Measurements from ENCODE around the gene GET3. TPM values are rescaled to one million over a fixed set of nuclear protein-coding genes. Genes with fewer than 3 reads are reported as not detected.
"Not testable (repeated sequence)": the region's sequence is repeated elsewhere in the genome, so short reads cannot be mapped to it uniquely, and the experiment has no call there.

Gene GET3
- total RNA-seq: 10 to 100 TPM; 46.4 to 56.9 TPM

DNA sequence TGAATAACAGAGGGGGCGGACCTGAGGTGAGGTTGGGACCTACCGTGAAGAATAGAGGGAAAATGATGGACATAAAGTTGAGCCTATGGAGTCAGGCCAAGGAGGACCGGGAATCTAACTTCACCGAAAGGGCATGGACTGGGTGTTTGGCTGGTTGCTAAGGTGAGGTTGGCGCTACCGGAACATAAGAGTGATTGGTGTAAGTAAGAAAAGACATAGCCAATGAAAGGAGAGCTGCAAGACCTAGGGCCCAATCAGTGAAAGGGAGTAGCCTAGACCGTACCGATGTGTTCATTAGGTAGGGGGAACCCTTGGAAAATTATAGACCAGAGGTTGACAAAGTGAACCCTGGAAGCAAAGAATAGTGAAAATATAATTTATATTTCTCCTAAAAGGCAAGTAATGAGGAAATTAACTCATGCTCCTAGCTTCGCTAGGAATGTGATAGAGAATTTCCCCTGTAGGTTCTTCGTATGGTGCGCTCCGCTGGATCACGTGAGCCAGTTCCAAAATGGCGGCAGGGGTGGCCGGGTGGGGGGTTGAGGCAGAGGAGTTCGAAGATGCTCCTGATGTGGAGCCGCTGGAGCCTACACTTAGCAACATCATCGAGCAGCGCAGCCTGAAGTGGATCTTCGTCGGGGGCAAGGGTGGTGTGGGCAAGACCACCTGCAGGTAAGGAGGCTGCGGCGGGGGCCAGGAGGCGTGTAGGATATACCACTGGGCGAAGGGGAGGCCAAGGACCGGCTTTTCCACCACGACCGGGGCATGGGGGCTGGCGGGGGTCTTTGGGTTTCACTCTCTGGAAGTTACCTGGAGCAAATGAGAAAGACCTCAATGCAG lies at the start of gene GET3:
Gene GET3, plus strand, starts transcription at position 503 of the 840 bp plus-strand sequence. Its CDS starts 9 bp downstream, at position 512.
- Mint-ChIP-seq H3K36me3 (peaks cover 25 to 27% of the 10 kb centered on the region in 2 donors), H3K9me3 (no peaks in the 10 kb centered on the region), H3K27ac (peak within 1 kb of the TSS; percentile 92 to 100)
- DNase-seq (ENCODE audit: low spot score in 2 of 2) (peak; percentile 78 to 91), ATAC-seq (peak; percentile 88 to 89)

DNA sequence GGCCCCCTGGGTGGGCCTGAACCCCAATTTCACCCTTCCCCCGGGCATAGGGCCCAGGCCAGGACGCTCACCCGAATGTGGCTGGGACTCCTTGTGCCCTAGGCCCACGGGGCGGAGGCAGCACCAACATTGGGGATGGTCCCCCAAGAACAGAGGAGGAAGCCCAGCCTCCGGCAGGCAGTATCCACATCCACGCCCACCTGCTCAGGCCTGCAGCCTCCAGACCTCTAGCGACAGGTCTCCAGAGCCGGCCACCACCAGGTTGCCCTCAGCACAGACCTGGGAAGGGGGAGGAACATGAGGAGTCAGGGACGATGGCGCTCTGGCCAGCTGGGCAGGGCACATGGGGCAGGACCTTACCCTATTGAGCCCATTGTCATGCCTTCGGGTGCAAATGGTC lies 48.3 kb upstream of the GET3 start:
- Mint-ChIP-seq H3K36me3 (no peaks in the 10 kb centered on the region), H3K9me3 (no peaks in the 10 kb centered on the region), H3K27ac (peak overlapping the region in 1 of 2 donors; percentile 64)
- ATAC-seq: no peak
- DNase-seq (ENCODE audit: low spot score in 2 of 2): no peak

DNA sequence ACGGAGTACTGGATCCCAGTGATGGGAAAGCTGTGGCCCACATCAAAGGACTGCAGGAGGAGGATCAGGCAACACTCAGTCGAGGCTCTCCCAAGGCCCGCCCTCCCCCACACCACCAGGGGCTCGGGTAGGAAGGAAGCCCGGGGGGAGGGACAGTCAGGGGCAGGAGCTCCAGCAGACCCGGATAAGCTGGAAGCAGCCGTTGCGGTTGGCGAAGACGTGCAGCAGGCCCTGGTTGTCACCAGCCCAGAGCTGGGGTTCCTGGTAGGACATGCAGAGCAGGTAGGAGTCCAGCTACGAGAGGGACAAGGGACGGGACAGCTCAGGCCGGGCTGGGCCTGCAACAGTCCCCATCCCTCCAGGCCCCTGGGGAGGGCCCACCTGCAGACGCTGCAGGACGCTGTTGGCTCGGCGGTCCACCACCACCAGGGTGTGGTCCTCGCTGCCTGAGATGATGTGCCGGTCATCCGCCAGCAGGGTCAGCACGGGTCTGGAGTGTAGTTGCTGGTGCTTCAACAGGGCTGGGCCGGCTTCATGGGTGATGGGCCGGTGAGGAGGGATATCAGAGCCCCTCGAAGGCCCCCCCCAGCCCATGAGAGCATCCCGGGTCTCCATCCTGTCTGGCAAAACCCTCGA lies 47.6 kb upstream of the GET3 start:
- ATAC-seq (peak in 1 of 2 donors; percentile 19), DNase-seq (ENCODE audit: low spot score in 2 of 2) (no peak)
- Mint-ChIP-seq H3K27ac (no peak overlapping the region), H3K9me3 (no peaks in the 10 kb centered on the region), H3K36me3 (no peaks in the 10 kb centered on the region)

DNA sequence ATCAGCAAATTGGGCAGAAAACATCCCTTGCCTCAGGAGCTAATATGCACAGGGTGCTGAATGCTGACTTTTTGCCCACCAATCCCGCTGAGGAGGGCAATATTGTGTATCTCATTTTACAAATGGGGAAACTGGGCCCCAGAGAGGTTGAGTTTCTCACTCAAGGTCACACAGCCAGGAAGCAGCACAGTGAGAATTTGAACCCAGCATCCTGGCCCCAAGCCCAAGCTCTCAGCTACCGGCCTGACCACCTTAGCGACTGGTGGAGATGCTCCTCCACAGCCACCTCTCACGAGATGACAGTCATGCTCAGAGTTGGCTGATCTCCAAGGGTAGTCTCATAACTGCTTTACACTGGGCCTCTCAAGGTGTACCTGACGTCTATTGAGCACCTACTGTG lies 44.3 kb upstream of the GET3 start:
- no peaks in the 10 kb centered on the region for H3K9me3 Mint-ChIP-seq
- no peak overlapping the region for H3K27ac Mint-ChIP-seq
- ATAC-seq (no peak), DNase-seq (ENCODE audit: low spot score in 2 of 2) (no peak)
- peaks cover 0 to 4% of the 10 kb centered on the region in 2 donors for H3K36me3 Mint-ChIP-seq

- H3K9me3 Mint-ChIP-seq: no peaks in the 10 kb centered on the region
- no peak for ATAC-seq
- peaks cover 0 to 8% of the 10 kb centered on the region in 2 donors for H3K36me3 Mint-ChIP-seq
- no peak overlapping the region for H3K27ac Mint-ChIP-seq
- DNase-seq (ENCODE audit: low spot score in 2 of 2): no peak
Observed at GRCh38 chr19:12694641-12695040, 42.7 kb upstream of the GET3 start.

- no peaks in the 10 kb centered on the region for H3K9me3 Mint-ChIP-seq
- peaks cover 0 to 8% of the 10 kb centered on the region in 2 donors for H3K36me3 Mint-ChIP-seq
- no peak overlapping the region for H3K27ac Mint-ChIP-seq
- DNase-seq (ENCODE audit: low spot score in 2 of 2): no peak
- no peak for ATAC-seq
Observed at GRCh38 chr19:12695096-12695495, 42.2 kb upstream of the GET3 start.

- Mint-ChIP-seq H3K9me3 (no peaks in the 10 kb centered on the region), H3K27ac (peak overlapping the region in 1 of 2 donors; percentile 36), H3K36me3 (peaks cover 0 to 8% of the 10 kb centered on the region in 2 donors)
- no peak for ATAC-seq
- no peak for DNase-seq (ENCODE audit: low spot score in 2 of 2)
Observed at GRCh38 chr19:12695514-12695913, 41.8 kb upstream of the GET3 start.

GRCh38 chr19:12695997-12696365 lies 41.3 kb upstream of the GET3 start:
- peak; percentile 15 to 39 for ATAC-seq
- Mint-ChIP-seq H3K9me3 (no peaks in the 10 kb centered on the region), H3K36me3 (peaks cover 0 to 8% of the 10 kb centered on the region in 2 donors), H3K27ac (peak overlapping the region; percentile 36 to 89)
- no peak for DNase-seq (ENCODE audit: low spot score in 2 of 2)

- ATAC-seq (peak; percentile 94 to 95), DNase-seq (ENCODE audit: low spot score in 2 of 2) (peak; percentile 93 to 96)
- peak within 1 kb of the TSS; percentile 89 to 96 for H3K27ac Mint-ChIP-seq
- peaks cover 0 to 8% of the 10 kb centered on the region in 2 donors for H3K36me3 Mint-ChIP-seq
- H3K9me3 Mint-ChIP-seq: no peaks in the 10 kb centered on the region
Observed at GRCh38 chr19:12696366-12697335, 40.6 kb upstream of the GET3 start, which contains the start of gene FBXW9. TSS of gene FBXW9 (minus strand) at chr19:12696631. CDS start at chr19:12696581, 50 bp downstream.

- H3K27ac Mint-ChIP-seq: peak overlapping the region in 1 of 2 donors; percentile 22
- not testable (repeated sequence) for H3K9me3 Mint-ChIP-seq; ATAC-seq; DNase-seq (ENCODE audit: low spot score in 2 of 2); H3K36me3 Mint-ChIP-seq
Observed at GRCh38 chr19:12697425-12697824, 39.9 kb upstream of the GET3 start.

DNA sequence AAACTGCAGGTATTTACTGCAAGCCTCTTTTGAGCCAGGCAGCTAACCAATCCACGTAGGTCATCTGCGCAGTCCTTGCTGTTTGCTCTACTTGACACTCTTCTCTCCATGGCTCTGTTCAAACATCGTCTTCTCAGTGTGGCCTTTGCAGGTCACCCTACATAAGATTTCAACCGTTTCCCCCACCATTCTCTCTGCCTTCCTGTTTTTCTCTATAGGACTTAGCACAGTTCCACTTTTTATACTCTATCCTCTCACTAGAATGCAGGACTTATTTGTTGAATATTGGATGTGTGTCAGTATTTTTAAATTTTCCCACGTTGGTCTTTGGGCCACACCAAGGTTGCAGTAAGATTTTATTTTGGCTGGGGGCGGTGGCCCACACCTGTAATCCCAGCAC lies 39.2 kb upstream of the GET3 start:
- H3K27ac Mint-ChIP-seq: peak overlapping the region; percentile 38 to 58
- DNase-seq (ENCODE audit: low spot score in 2 of 2) (no peak), ATAC-seq (no peak)
- H3K36me3 Mint-ChIP-seq: peaks cover 0 to 8% of the 10 kb centered on the region in 2 donors
- no peaks in the 10 kb centered on the region for H3K9me3 Mint-ChIP-seq

GRCh38 chr19:12701596-12702282 lies 35.6 kb upstream of the GET3 start:
- H3K9me3 Mint-ChIP-seq: no peaks in the 10 kb centered on the region
- no peak for DNase-seq (ENCODE audit: low spot score in 2 of 2)
- peaks cover 6 to 8% of the 10 kb centered on the region in 2 donors for H3K36me3 Mint-ChIP-seq
- no peak overlapping the region for H3K27ac Mint-ChIP-seq
- ATAC-seq: no peak

DNA sequence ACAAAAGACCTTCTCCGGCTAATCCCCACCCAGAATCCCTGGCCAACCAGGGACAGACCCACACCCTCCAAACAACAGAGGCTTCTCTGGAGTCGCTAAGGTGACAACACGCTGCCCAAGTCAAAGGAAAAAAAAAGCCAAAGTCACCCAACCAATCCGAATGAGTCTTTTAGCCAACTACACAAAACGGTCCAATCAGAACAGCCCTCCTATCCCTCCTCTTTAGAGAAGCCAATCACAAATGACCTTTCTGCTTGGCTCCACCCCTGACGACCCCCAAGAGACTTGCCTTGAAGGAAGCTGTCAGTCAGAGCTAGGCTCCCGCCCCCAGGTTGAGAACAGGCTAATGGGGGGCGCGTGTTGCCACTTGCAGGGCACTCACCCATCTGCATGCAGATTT lies 34.3 kb upstream of the GET3 start:
- H3K9me3 Mint-ChIP-seq: no peaks in the 10 kb centered on the region
- DNase-seq (ENCODE audit: low spot score in 2 of 2) (peak in 1 of 2 donors; percentile 30), ATAC-seq (peak; percentile 18 to 69)
- peak overlapping the region in 1 of 2 donors; percentile 32 for H3K27ac Mint-ChIP-seq
- H3K36me3 Mint-ChIP-seq: peaks cover 4 to 8% of the 10 kb centered on the region in 2 donors

- ATAC-seq: no peak
- DNase-seq (ENCODE audit: low spot score in 2 of 2): no peak
- Mint-ChIP-seq H3K27ac (no peak overlapping the region), H3K36me3 (peaks cover 2 to 9% of the 10 kb centered on the region in 2 donors), H3K9me3 (no peaks in the 10 kb centered on the region)
Observed at GRCh38 chr19:12705169-12705568, 32.1 kb upstream of the GET3 start.

DNA sequence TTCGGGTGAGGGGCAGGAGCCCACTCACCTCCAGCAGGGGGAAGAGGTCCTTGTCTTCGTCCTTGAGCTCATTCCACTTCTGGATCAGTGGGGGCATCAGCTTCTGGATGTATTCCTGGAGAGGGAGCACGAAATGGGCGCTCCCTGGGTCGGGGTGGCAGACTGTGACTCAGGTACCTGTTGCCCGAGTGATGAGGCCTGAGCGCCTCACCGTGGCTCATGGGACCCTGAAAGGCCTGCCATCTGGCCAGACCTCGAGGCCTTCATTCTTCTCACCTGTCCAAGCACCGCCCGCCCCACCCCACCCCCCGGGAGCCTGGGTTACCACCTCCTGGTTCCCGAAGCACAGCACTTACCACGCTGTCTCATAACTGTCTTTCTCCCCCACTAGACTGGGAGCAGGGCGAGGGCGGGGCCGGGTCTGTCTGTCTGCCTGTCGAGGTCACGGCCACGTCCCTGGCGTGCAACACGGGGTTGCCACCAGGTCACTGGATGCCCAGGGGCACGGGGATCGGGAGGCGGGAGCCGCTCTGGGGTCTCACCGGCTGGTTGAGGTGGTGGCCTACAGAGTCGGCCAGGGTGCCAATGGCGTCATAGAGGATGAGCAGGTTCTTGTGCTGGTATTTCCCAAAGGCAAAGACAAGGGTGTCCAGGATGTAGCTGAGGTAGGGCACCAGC lies 31.5 kb upstream of the GET3 start:
- peaks cover 6 to 14% of the 10 kb centered on the region in 2 donors for H3K36me3 Mint-ChIP-seq
- H3K9me3 Mint-ChIP-seq: no peaks in the 10 kb centered on the region
- DNase-seq (ENCODE audit: low spot score in 2 of 2): no peak
- H3K27ac Mint-ChIP-seq: no peak overlapping the region
- ATAC-seq: no peak
